Esophagus squamous epithelium (tissue), 5 donors: ENCODE data around the gene MGA. TPM values are rescaled to one million over a fixed set of nuclear protein-coding genes. Genes with fewer than 3 reads are reported as not detected.

Experiments used
- DNase-seq: peaks from one replicate; lab custom pipeline; 2025; lab: John Stamatoyannopoulos, UW
- H3K27ac ChIP-seq, 4 donors: fragments of 200-600 bp; sonication (generic); one replicate each; pipeline ENCODE4 v1.5.1; 2016 to 2019; ENCODE audit warnings: mild to moderate bottlenecking in 1 of 4
- H3K27me3 ChIP-seq, 4 donors: fragments of 200-600 bp; sonication (generic); 1 replicate in 3 of 4; 2 replicates in 1 of 4; pipeline versions ENCODE4 v1.5.1 to v1.6.0; 2017 to 2021; ENCODE audit warnings: antibody characterized with exemption in 1 of 4
- H3K36me3 ChIP-seq, 3 donors: fragments of 200-600 bp; sonication (generic); one replicate each; pipeline ENCODE4 v1.5.1; 2016 to 2019
- H3K4me1 ChIP-seq, 3 donors: fragments of 200-600 bp; sonication (generic); one replicate each; pipeline ENCODE4 v1.5.1; 2017 to 2019
- H3K4me3 ChIP-seq, 4 donors: fragments of 200-600 bp; sonication (generic); 1 replicate in 3 of 4; 2 replicates in 1 of 4; pipeline ENCODE4 v1.5.1; 2016 to 2019; ENCODE audit warnings: mild to moderate bottlenecking in 2 of 4, moderate library complexity in 1 of 4
- H3K9me3 ChIP-seq, 3 donors: fragments of 200-600 bp; sonication (generic); one replicate each; pipeline ENCODE4 v1.5.1; 2016 to 2019
- CTCF ChIP-seq, 6 experiments: fragments of 450-650 bp in 4 of 6; fragments of 200-600 bp in 2 of 6; sonication (generic) in 2 of 6; IDR thresholded peaks; one replicate each; pipeline ENCODE4 v1.5.1; 2016 to 2019; ENCODE audit warnings: antibody characterized with exemption in 6 of 6, mild to moderate bottlenecking in 4 of 6, moderate library complexity in 4 of 6
- POLR2A ChIP-seq, 4 donors: fragments of 450-650 bp; IDR thresholded peaks; one replicate each; pipeline ENCODE4 v1.6.1; 2017; ENCODE audit warnings: antibody characterized with exemption in 4 of 4, mild to moderate bottlenecking in 4 of 4, moderate library complexity in 3 of 4
- WGBS, 2 donors: methylation state at CpG; one replicate each; pipeline ENCODE4 v1.1.5; 2018; 5-methylcytosine and 5-hydroxymethylcytosine counted together
- intact Hi-C: fragments of 100-400 bp; cut with DNase I; formaldehyde crosslinking; loops from one replicate; pipeline ENCODE4 v1.15.0; 2022
- total RNA-seq, 4 donors: library from RNA; depleted of rRNA; stranded (reverse); fragments of >200 nt; gene quantifications; one replicate each; pipeline ENCODE4 v1.1.0, GENCODE V29; 2016
- donor health status: DM: yes; HTN: yes; CAD: no.

The MGA gene
- total RNA-seq, 4 donors from 2014 or later: 12.9 to 37.4 (median 15.1) TPM

GRCh38 chr15:41789662-41790061, 129.5 kb downstream of the MGA start:
- Histone ChIP-seq H3K36me3 (no peaks in the 10 kb centered on the region), H3K27ac (peak overlapping the region in 3 of 4 donors; percentile 22 to 56 (median 42)), H3K4me3 (no peak overlapping the region), H3K4me1 (peaks cover 26 to 79% (median 57%) of the 10 kb centered on the region in 3 donors), H3K9me3 (no peaks in the 10 kb centered on the region), H3K27me3 (no peaks in the 10 kb centered on the region)
- no peak for DNase-seq
- TF ChIP-seq CTCF (IDR thresholded peaks at IDR 0.05) (no peak), POLR2A (IDR thresholded peaks at IDR 0.05) (no peak)
- intact Hi-C loops: no loop called here

DNA sequence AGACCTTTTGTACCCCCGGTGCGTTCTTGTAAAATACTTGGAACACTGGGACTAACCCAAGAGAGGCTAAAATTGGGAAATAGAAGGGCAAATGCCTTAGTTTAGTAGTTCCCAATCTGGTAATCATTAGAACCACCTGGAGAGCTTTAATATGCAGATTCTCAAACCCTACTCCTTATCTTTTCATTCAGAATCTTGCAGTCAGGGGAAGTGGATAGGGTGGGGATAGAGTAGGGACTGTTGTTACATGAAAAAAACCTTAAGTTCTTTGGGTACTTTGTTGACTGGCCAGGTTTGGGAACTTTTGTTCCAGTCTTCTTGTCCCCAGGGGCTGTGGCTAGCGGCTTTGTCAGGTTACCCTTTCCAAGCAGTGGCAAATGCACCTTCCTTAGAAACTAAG, 130.0 kb downstream of the MGA start:
- Histone ChIP-seq H3K27ac (peak overlapping the region; percentile 17 to 69 (median 54)), H3K4me3 (no peak overlapping the region), H3K4me1 (peaks cover 26 to 84% (median 61%) of the 10 kb centered on the region in 3 donors), H3K9me3 (no peaks in the 10 kb centered on the region), H3K27me3 (no peaks in the 10 kb centered on the region), H3K36me3 (no peaks in the 10 kb centered on the region)
- TF ChIP-seq CTCF (IDR thresholded peaks at IDR 0.05) (no peak), POLR2A (IDR thresholded peaks at IDR 0.05) (no peak)
- WGBS, 2 donors: 75 to 85% methylated on average over 3 of the region's 3 CpGs
- intact Hi-C loops: no loop called here
- DNase-seq: no peak

DNA sequence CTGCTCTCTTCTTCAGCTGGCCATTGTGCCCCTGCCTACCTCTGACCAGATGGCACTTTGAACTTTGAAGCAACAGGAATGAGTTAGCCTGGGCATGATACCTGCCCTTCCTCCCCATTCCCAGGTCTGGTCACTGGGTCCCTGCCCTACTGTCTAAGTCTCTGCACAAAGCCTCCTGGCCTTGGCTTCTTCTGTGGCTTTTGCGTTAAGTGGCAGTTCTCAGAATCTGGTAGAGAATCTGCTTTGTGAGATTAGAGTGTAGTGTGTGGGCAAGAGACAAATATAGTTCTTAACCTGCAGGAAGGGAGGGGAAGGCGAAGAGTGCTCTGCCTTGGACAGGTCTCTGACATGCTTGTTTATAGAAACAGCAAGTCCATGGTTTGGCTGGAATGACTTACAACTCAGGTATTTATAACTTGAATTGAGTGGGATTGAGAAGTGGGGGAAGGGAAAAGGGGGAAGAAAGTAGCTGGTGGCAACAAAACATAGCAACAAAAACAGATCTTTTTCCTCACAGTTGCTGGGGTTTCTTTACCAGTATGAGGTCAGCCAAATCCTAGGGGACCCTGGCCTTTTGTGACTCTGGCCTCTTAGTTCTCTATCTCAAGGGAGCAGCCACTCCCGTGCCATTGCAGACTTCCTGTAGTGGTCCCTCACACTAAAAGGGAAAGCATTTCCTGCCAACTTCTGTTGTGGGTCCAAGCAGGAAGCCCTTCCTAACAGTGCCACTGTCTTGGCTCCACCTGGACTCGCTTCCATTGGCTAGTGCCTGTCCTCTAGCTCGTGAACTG, 130.7 kb downstream of the MGA start:
- Histone ChIP-seq H3K27ac (peak overlapping the region; percentile 17 to 69 (median 54)), H3K9me3 (no peaks in the 10 kb centered on the region), H3K4me1 (peaks cover 29 to 92% (median 69%) of the 10 kb centered on the region in 3 donors), H3K27me3 (no peaks in the 10 kb centered on the region), H3K36me3 (no peaks in the 10 kb centered on the region), H3K4me3 (peak overlapping the region in 1 of 4 donors; percentile 2)
- TF ChIP-seq POLR2A (IDR thresholded peaks at IDR 0.05): no peak
- TF ChIP-seq CTCF (IDR thresholded peaks at IDR 0.05): no peak
- intact Hi-C loops: no loop called here
- WGBS, 2 donors: 16 to 32% methylated on average over 3 of the region's 5 CpGs
- DNase-seq: no peak

GRCh38 chr15:41791547-41791937, 131.3 kb downstream of the MGA start:
- WGBS, 2 donors: 85 to 89% methylated on average over 3 to 4 of the region's 4 CpGs
- Histone ChIP-seq H3K4me1 (peaks cover 35 to 98% (median 75%) of the 10 kb centered on the region in 3 donors), H3K27ac (peak overlapping the region; percentile 17 to 69 (median 54)), H3K4me3 (no peak overlapping the region), H3K9me3 (no peaks in the 10 kb centered on the region), H3K27me3 (no peaks in the 10 kb centered on the region), H3K36me3 (no peaks in the 10 kb centered on the region)
- TF ChIP-seq CTCF (IDR thresholded peaks at IDR 0.05) (no peak), POLR2A (IDR thresholded peaks at IDR 0.05) (no peak)
- intact Hi-C loops: no loop called here
- no peak for DNase-seq

DNA sequence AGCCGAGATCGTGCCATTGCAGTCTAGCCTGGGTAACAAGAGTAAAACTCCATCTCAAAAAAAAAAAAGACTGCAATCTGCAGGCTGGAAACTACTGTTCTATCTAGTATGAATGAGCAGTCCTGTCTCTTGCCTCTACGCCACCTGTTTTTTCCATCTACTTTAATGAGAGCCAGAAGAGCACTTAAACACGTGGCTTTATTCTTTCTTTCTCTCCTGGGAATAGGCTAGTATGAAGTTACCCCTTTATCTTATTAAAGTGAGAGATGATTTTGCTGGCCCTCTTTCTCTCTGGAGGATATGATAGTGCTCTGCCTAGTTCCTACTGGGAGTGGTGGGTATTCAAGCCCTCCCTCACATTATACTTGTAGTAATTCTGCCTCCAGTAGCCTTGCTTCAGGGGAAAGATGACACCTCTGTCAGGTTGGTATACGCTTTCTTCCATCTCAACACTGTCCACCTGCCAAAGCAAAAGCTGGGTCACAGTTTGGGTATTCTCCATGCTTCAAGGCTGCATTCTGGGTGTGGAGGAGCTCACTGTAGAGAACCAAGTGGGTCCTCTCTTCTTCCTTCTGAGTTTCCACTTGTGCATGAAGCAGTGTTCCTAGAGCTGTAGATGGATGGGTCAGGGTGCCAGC, 131.9 kb downstream of the MGA start:
- TF ChIP-seq POLR2A (IDR thresholded peaks at IDR 0.05) (no peak), CTCF (IDR thresholded peaks at IDR 0.05) (no peak)
- no peak overlapping the region for H3K4me3 ChIP-seq
- DNase-seq: no peak
- WGBS, 2 donors: 81 to 84% methylated on average over 5 of the region's 5 CpGs
- intact Hi-C loops: no loop called here
- peak overlapping the region in 2 of 4 donors; percentile 53 to 69 for H3K27ac ChIP-seq
- no peaks in the 10 kb centered on the region for H3K27me3 ChIP-seq
- no peaks in the 10 kb centered on the region for H3K36me3 ChIP-seq
- H3K9me3 ChIP-seq: no peaks in the 10 kb centered on the region
- H3K4me1 ChIP-seq: peaks cover 41 to 100% (median 79%) of the 10 kb centered on the region in 3 donors
